BLaER1 treated with 17β-estradiol and CSF1 and Interleukin-3, amounts not matched to agents 10 nM and 100 nM (cell line): ENCODE data around the gene PTGR3.

ENCODE experiments used
- H3K27ac ChIP-seq, 11 experiments: shearing (Covaris generic); formaldehyde crosslinking; 2 replicates each; pipeline ENCODE4 v1.8.1; 2022
- H3K27me3 ChIP-seq, 11 experiments: shearing (Covaris generic); formaldehyde crosslinking; 2 replicates each; pipeline ENCODE4 v1.8.1; 2022
- H3K36me3 ChIP-seq, 11 experiments: shearing (Covaris generic); formaldehyde crosslinking; 2 replicates each; pipeline ENCODE4 v1.8.1; 2022
- H3K4me1 ChIP-seq, 10 experiments: shearing (Covaris generic); formaldehyde crosslinking; 2 replicates each; pipeline ENCODE4 v1.8.1; 2022
- H3K4me2 ChIP-seq, 11 experiments: shearing (Covaris generic); formaldehyde crosslinking; 2 replicates each; pipeline ENCODE4 v1.8.1; 2022
- H3K4me3 ChIP-seq, 10 experiments: shearing (Covaris generic); formaldehyde crosslinking; 2 replicates each; pipeline ENCODE4 v1.8.1; 2022
- H3K9ac ChIP-seq, 11 experiments: shearing (Covaris generic); formaldehyde crosslinking; 2 replicates each; pipeline ENCODE4 v1.8.1; 2022
- H3K9me3 ChIP-seq, 11 experiments: shearing (Covaris generic); formaldehyde crosslinking; replicated peaks in 1 of 11; 2 replicates each; pipeline ENCODE4 v1.8.1; 2022
- H4K20me1 ChIP-seq, 11 experiments: shearing (Covaris generic); formaldehyde crosslinking; 2 replicates each; pipeline ENCODE4 v1.8.1; 2022
- Cebpa-rat ChIP-seq, 11 experiments: shearing (Covaris generic); IDR thresholded peaks; 2 replicates each; pipeline ENCODE4 v1.8.1; 2022

Gene PTGR3

DNA sequence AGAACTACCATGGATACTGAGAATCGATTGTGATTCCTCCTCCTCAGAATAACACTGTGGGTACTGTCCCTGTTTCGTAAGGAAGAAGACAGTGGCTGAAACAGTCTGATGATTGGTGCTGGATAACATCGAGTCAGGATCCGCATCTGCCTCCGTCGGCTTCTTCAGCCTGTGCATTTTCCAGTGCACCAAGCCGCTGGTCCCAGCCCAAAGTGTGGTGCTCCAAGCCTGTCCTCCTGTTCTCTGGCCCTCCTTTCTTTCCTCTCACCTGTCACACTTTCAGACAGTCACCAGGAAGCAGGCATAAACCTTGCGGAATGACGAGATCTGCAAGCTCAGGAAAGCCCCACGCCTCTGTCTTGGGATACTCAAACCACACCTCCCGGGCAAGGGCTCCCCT is 30.6 kb downstream of the PTGR3 start:
- Histone ChIP-seq H3K4me3 (no peak overlapping the region), H3K27ac (no peak overlapping the region), H3K4me2 (no peak overlapping the region), H3K27me3 (no peaks in the 10 kb centered on the region), H3K36me3 (no peaks in the 10 kb centered on the region), H4K20me1 (no peaks in the 10 kb centered on the region), H3K9ac (no peak overlapping the region), H3K9me3 (peaks cover 0 to 6% (median 0%) of the 10 kb centered on the region in 11 experiments; a peak in 1 of 22 replicates), H3K4me1 (peaks cover 6 to 12% (median 11%) of the 10 kb centered on the region in 10 experiments)
- TF ChIP-seq Cebpa-rat (IDR thresholded peaks at IDR 0.05) = no peak

DNA sequence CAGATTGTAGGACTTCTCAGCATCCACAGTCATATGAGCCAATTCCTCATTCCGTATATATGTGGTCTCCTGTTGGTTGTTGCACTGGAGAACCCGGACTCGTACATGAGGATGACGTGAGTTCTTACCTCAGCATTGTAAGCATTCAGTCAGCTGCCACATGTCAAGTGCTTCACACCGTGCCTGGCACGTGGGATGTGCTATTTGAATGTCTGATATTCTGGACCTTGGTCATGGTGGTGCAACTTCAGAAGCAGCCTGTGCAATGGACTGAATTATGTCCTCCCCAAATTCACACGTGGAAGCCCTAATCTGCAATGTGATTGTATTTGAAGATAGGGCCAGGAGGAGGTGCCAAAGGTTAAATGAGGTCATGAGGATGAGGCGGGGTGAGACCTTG is 32.1 kb downstream of the PTGR3 start:
- TF ChIP-seq Cebpa-rat (IDR thresholded peaks at IDR 0.05) = no peak
- Histone ChIP-seq H3K36me3 (no peaks in the 10 kb centered on the region), H4K20me1 (no peaks in the 10 kb centered on the region), H3K27ac (no peak overlapping the region), H3K9ac (no peak overlapping the region), H3K9me3 (no peaks in the 10 kb centered on the region), H3K4me2 (no peak overlapping the region), H3K4me3 (no peak overlapping the region), H3K27me3 (no peaks in the 10 kb centered on the region), H3K4me1 (peaks cover 18 to 24% (median 21%) of the 10 kb centered on the region in 10 experiments)

DNA sequence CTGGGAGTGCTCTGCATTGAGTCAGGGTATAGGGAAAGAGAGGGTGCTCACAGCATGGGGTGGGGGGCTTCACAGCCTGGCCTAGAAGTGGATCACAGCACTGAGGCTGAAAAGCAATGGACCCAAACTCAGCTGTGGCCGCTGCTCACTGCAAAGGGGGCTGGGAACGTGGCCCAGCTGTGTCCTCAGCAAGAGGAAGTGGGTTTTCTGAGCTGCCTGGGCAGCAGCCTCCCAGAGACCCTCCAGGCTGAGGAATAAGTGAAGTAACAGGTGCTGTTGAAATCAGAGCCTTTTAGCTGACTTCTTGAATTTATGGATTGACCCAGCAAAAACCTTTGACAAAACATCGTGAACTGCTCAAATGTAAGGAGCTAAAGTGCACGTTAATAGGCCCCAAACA is 35.2 kb downstream of the PTGR3 start:
- Histone ChIP-seq H3K9ac (no peak overlapping the region), H3K4me2 (peak overlapping the region; percentile 21 to 71 (median 62); a peak in 19 of 22 replicates), H3K9me3 (no peaks in the 10 kb centered on the region), H3K36me3 (no peaks in the 10 kb centered on the region), H3K27ac (peak overlapping the region in 3 of 11 experiments; percentile 20 to 31 (median 24); a peak in 5 of 22 replicates), H3K4me3 (no peak overlapping the region), H4K20me1 (no peaks in the 10 kb centered on the region), H3K27me3 (no peaks in the 10 kb centered on the region), H3K4me1 (peaks cover 17 to 24% (median 20%) of the 10 kb centered on the region in 10 experiments)
- TF ChIP-seq Cebpa-rat (IDR thresholded peaks at IDR 0.05) = no peak

DNA sequence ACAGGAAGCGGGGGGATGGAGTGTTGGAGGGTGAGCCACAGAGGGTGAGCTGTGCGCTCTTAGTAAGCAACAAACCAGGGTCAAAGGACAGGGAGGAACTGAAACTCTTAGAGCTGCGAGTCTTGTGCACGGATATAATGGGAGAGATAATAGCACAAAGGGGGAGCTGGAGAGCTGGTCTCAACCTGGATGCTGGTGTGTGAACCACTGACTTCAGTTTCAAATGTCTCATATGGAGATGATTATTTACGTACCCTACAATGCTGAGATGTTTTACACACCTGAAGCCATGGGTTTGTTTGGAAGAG is 35.9 kb downstream of the PTGR3 start:
- Histone ChIP-seq H3K9me3 (no peaks in the 10 kb centered on the region), H3K27ac (peak overlapping the region in 1 of 11 experiments; percentile 24; a peak in 2 of 22 replicates), H3K4me1 (peaks cover 17 to 24% (median 20%) of the 10 kb centered on the region in 10 experiments), H3K4me2 (peak overlapping the region; percentile 50 to 78 (median 66)), H3K27me3 (no peaks in the 10 kb centered on the region), H4K20me1 (no peaks in the 10 kb centered on the region), H3K9ac (no peak overlapping the region), H3K4me3 (no peak overlapping the region), H3K36me3 (no peaks in the 10 kb centered on the region)
- no peak for TF ChIP-seq Cebpa-rat (IDR thresholded peaks at IDR 0.05)

DNA sequence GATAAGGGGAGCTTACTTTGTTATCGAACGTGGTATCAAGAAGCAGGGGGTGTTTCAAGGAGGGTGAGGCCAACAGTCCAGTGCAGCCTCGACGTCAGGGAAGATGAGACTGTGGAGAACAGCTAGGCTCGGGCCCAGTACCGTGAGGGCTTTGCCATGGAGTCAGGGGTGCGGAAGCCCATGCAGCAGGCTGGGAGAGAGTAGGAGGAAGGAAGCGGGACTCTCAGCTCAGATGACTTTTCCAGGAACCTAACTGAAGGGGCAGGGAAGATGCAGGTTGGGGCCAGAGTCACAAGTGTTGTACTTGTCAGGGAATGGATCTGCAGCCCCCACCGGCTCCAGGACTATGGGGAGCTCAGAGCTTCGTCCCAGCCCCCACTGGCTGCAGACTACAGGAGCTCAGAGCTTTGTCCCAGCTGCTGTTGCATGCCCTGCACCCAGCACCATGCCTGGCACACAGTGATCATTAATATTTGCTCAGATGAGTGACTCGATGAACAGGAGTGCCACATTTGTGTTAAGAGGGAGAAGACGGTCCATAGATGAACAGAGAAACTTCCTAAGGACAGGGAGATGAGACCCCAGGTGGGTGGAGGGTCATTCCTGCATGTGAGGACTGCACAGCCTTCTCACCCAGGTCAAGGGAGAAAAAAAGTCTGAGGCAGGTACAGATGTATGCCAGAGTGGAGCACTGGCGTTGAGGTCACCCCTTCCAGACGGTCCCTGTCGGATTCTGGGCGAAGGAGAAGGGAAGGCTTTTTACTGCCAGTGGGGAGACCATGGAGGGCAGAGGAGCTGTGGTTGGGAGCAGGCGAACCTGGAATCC is 36.4 kb downstream of the PTGR3 start:
- Histone ChIP-seq H3K4me1 (peaks cover 17 to 24% (median 20%) of the 10 kb centered on the region in 10 experiments), H4K20me1 (no peaks in the 10 kb centered on the region), H3K4me3 (no peak overlapping the region), H3K36me3 (no peaks in the 10 kb centered on the region), H3K27me3 (no peaks in the 10 kb centered on the region), H3K9ac (no peak overlapping the region), H3K9me3 (no peaks in the 10 kb centered on the region), H3K4me2 (peak overlapping the region; percentile 50 to 78 (median 66); a peak in 20 of 22 replicates), H3K27ac (peak overlapping the region in 1 of 11 experiments; percentile 25; a peak in 1 of 22 replicates)
- TF ChIP-seq Cebpa-rat (IDR thresholded peaks at IDR 0.05) = no peak

DNA sequence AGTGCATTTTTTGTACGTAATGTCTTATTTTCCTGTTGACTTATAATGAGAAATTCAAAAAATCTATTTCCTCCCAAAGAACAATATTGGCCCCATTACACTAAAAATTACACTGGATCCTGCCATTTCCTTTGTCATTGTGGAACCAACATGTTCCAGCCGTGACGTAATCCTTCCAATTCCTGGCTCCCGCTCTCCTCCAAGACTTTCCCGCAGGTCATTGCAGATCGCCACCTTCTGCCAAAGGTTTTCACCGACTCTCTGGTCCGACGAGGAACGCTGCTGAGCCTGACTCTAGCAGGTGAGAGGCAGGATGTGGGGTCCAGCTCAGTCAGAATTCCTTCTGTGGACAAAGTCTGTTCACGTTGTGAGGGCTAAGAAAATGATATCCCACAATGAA is 38.0 kb downstream of the PTGR3 start:
- Histone ChIP-seq H4K20me1 (no peaks in the 10 kb centered on the region), H3K4me1 (peaks cover 17 to 24% (median 20%) of the 10 kb centered on the region in 10 experiments), H3K9ac (no peak overlapping the region), H3K27ac (no peak overlapping the region), H3K4me2 (no peak overlapping the region), H3K4me3 (no peak overlapping the region), H3K27me3 (no peaks in the 10 kb centered on the region), H3K36me3 (no peaks in the 10 kb centered on the region), H3K9me3 (peaks cover 0 to 3% (median 0%) of the 10 kb centered on the region in 11 experiments; a peak in 4 of 22 replicates)
- no peak for TF ChIP-seq Cebpa-rat (IDR thresholded peaks at IDR 0.05)

DNA sequence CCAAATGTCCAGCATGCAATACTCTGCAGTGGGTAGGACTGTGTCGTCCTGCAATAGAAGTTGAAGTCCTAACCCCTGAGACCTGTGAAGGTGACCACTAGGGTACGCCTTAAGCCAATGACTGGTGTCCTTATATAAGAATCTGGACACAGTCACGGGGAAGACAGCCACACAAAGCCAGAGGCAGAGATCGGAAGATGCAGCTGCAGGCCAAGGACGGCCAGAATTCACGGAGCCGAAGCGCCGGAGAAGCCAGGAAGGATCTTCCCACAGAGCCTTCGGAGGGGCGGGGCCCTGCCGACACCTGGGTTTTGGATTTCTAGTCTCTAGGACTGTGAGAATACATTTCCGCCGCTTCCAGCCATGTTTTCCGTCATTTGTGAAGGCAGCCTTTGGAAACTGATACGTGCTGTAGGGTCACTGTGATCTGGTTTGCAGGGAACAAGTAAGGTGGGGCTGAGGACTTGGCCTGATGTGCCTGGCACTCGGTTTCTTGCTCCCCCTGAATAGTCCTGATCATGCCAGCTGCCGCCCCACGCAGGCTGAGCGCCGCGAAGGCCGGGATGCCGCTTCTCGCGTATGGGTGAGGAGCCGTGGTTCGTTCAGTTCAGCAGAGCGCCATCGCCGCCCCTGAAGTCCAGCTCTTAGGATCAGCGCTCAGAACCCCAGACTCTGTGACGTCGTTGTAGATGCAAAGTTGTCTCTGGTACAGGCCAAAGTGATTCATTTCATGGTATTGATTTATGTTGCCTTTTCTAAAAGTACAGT is 38.7 kb downstream of the PTGR3 start:
- Histone ChIP-seq H3K36me3 (no peaks in the 10 kb centered on the region), H3K4me3 (no peak overlapping the region), H3K27ac (no peak overlapping the region), H4K20me1 (no peaks in the 10 kb centered on the region), H3K4me1 (peaks cover 17 to 24% (median 20%) of the 10 kb centered on the region in 10 experiments), H3K9me3 (peaks cover 0 to 10% (median under 1%) of the 10 kb centered on the region in 11 experiments; a peak in 9 of 22 replicates), H3K27me3 (no peaks in the 10 kb centered on the region), H3K9ac (no peak overlapping the region), H3K4me2 (no peak overlapping the region)
- no peak for TF ChIP-seq Cebpa-rat (IDR thresholded peaks at IDR 0.05)

DNA sequence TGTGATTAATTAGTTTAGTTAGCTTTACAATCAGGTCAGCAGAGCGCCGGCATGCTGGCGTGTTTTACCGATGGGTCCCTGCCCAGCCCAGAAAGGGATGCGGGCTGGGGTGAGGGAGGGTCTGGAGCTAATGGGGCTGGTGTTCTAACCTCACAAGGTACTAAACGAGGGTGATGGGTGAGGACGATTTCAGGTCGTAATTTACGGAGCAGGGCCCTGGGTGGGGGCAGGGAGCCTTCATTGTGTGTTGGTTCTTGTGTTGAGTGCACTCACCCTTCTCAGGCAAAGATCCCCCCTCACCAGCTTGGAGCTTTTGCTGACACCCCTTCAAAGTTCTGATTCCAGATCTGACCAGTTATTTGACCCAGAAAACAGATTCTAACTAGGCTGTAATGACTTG is 39.5 kb downstream of the PTGR3 start:
- Histone ChIP-seq H3K4me1 (peaks cover 17 to 22% (median 19%) of the 10 kb centered on the region in 10 experiments), H3K9me3 (peaks cover 0 to 18% (median 5%) of the 10 kb centered on the region in 11 experiments; a peak in 11 of 22 replicates), H4K20me1 (no peaks in the 10 kb centered on the region), H3K36me3 (no peaks in the 10 kb centered on the region), H3K4me3 (no peak overlapping the region), H3K27me3 (no peaks in the 10 kb centered on the region), H3K27ac (no peak overlapping the region), H3K9ac (no peak overlapping the region), H3K4me2 (no peak overlapping the region)
- TF ChIP-seq Cebpa-rat (IDR thresholded peaks at IDR 0.05) = no peak

DNA sequence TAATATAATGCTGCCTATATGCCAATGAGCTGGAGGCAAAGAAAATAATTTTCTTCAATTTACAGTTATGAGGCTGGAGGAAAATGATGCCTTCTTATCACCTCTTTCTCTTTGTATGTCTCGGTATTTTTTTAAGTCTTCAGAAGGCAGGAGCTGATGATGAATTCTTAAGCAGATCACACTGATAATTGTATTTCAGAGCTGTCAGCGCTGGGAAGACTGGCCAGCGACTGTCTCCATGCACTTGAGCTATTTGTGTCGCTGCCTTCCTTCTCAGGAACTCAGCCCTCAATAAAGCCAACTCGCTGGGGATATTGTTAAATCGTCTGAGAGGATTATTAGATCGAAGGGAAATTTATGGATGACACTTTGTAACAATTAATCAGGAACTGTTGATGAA is 40.3 kb downstream of the PTGR3 start:
- Histone ChIP-seq H3K36me3 (no peaks in the 10 kb centered on the region), H3K27me3 (no peaks in the 10 kb centered on the region), H4K20me1 (no peaks in the 10 kb centered on the region), H3K27ac (no peak overlapping the region), H3K9ac (no peak overlapping the region), H3K4me2 (no peak overlapping the region), H3K4me3 (no peak overlapping the region), H3K9me3 (peaks cover 0 to 19% (median 6%) of the 10 kb centered on the region in 11 experiments; a peak in 11 of 22 replicates), H3K4me1 (peaks cover 9 to 14% (median 13%) of the 10 kb centered on the region in 10 experiments)
- no peak for TF ChIP-seq Cebpa-rat (IDR thresholded peaks at IDR 0.05)
